Retina (tissue), 1 donor: ENCODE results near the gene SPRR2D.
A peak's percentile ranks its signal among the peaks of the same experiment; 100 is the strongest.
"Not testable (repeated sequence)": the region's sequence is repeated elsewhere in the genome, so short reads cannot be mapped to it uniquely, and the experiment has no call there.

Experiments
- DNase-seq: peaks from one replicate; pipeline ENCODE4 v3.0.0-alpha.2; 2016

Gene SPRR2D

DNA sequence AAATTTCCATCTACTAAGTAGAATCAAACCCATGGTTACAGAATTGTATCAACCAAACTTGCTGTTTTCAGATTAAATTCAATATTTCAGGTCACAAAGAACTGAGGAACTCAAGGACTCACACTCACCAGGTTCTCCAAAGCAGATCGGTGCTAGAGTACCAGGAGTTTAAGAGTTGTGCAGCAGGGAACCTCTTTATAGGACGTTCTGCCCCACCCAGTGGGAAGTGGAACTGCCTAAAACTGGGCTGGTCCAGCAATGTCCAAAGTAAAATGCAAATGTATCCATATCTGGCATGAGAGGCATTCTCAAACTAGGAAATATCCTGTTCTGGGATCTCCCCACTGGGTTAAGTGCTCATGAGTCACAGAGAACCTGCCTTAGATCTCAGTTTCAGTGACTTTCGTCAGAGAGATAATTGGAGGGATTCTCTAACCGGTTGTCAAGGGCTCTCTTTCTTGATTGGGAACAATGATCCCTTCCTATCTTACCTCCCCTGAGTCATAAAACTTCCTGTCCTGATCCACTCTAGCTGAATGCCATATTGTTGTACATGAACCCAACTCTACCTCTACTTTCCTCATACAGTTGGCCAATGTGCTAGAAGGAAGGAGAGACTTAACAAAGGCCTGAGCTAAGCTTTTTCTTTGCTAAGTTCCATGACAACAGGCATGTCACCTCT, at the start of gene SPRR2D:
TSS of gene SPRR2D (minus strand) at position 171 of the 682 bp plus-strand sequence. CDS start 774 bp downstream, outside the sequence.
- DNase-seq: no peak

DNA sequence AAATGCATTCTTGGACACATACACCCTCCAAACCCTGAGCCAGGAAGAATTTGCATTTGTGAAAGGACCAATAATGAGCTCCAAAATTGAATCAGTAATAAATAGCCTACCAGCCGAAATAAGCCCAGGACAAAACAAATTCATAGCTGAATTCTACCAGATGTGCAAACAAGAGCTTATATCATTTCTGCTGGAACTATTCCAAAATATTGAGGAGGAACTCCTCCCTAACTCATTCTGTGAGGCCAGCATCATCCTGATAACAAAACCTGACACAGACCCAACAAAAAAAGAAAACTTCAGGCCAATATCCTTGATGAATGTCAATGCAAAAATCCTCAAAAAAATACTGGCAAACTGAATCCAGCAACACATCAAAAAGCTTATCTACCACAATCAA, 46.7 kb upstream of the SPRR2D start:
- DNase-seq: no peak

DNA sequence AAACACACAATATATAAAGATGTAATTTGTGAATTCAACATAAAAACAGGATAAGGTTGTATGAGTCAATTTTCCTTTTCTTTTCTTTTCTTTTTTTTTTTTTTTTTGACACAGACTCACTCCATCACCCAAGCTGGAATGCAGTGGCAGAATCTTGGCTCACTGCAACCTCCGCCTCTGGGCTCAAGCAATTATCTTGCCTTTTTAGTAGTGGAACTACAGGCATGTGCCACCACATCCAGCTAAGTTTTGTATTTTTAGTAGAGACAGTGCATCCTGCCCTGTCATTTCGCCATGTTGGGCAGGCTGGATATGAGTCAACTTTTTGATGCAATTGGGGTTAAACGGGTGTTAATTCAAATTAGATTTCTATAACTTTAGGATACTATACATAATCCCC, 40.8 kb upstream of the SPRR2D start:
- no peak for DNase-seq

DNA sequence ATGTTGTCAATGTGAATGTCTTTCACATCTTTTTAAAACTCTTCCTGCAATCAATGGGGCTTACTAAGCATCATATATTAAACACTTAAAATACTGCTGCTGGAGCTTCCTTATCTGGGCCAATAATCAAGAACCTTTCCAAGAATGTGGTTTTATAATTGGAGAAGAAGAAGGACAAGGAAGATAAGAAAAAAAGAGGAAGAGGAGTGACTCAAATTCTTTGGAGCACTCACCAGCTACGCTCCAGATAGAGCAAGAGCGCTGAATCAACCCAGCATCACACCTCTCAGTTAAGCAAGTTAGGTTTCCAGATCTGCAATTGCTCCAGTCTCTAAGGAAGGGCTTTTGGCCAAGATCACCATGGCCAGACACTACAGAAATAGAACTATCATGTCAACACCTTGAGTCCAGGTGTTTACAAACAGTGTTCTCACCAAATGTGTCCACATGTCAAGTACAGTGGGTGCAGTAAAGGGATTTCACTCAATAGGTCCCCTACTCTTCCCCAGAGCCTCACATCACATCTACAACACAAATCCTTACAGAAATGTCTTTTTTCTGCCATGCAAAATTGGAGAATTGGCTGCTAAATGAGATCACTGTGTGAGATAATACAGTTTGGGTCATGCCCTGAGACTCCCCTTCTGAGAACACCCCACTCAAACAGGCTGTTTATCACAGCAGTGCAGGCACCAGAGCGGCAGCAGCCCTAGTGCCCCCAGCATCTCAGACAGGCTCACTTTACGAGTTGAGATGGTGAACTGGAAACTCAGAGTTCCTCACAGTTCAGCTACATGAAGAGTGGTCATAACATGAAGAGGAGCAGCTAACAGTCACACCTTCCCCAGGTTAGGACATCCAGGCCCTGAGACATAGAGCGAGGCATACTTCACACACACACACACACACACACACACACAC, 32.1 kb upstream of the SPRR2D start:
- no peak for DNase-seq

DNA sequence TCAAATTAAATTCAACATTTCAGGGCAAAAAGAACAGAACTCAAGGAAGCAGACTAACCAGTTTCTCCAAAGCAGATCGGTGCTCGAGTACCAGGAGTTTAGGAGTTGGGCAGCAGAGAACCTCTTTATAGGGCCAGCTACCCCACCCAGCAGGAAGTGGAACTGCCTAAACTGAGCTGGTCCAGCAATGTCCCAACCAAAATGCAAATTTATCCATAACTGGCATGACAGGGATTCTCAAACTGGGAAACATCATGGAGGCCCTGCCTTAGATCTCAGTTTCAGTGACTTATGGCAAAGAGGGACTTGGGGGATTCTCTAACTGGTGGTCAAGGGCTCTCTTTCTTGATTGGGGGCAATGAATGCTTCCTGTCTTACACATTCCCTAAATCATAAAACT, 30.6 kb upstream of the SPRR2D start, which contains the start of gene SPRR2B:
TSS of gene SPRR2B (minus strand) at position 101 of the 400 bp plus-strand sequence. CDS start 772 bp downstream, outside the sequence.
- no peak for DNase-seq

DNA sequence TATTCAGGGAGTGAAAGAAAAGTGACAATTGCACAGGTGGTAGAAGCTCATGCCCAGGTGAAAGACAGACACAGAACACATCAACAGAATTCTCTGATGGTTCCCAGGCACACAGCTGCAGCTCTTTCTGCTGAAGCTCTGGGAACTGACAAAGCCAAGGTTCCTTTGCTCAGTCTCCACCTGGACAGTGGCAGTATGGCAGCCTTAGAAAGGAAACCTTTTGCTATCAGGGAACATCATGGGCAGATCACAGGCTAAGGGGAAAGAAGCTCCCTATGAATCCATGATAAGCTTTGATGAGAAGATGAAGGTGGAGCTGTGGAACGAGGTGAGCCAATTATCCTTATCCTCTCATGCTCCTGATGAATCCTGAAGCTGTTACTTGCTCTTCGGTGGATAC, 29.3 kb upstream of the SPRR2D start:
- no peak for DNase-seq

DNA sequence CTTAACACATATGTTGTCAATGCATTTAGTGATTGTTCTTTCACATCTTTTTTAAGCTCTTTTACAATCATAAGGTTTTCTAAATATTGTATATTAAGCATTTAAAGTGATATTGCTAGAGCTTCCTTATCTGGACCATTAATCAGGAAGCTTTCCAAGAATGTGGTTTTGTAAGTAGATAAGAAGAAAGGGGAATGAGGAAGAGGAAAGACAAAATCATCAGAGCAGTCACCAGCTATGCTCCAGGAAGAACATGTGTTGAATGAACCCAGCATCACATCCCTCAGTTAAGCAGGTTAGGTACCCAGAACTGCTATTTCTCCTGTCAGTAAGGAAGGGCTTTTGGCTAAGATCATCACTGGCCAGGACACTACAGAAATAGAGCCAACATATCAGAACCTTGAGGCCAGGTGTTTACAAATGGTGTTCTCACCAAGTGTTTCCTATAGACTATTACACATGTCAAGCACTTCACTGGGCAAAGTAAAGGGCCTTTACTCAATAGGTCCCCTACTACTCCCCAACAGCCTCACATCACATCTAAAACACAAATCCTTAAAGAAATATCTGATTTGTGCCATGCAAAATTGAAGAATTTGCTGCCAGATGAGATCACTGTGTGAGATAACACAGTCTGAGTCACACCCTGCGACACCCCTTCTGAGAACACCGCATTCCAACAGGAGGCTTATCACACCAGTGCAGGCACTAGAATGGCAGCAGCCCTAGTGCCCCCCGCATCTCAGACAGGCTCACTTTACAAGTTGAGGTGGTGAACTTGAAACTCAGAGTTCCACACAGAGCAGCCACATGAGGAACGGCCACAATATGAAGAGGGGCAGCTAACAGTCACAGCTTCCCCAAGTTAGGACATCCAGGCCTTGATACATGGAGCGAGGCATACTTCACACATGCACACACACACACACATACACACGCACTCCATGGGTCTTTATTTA, 18.2 kb upstream of the SPRR2D start:
- DNase-seq: no peak

DNA sequence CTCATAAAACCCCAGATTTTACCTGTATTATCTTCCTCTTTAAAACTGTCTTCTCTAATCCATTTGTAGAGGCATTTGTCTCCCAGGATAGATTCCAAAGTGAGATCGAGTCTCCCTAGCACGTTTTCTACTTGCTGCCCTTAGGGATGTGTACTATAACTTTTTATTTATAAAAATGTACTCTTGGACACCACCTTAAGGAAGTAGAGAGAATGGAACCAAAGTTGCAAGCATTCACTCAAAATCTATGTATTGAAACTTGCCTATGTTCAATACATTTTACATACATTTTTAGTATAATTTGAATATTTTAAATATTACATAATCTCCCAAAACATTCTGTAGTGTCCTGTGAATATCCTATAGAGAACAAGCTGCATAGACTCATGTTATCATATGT, 17.2 kb upstream of the SPRR2D start:
- DNase-seq: no peak

DNA sequence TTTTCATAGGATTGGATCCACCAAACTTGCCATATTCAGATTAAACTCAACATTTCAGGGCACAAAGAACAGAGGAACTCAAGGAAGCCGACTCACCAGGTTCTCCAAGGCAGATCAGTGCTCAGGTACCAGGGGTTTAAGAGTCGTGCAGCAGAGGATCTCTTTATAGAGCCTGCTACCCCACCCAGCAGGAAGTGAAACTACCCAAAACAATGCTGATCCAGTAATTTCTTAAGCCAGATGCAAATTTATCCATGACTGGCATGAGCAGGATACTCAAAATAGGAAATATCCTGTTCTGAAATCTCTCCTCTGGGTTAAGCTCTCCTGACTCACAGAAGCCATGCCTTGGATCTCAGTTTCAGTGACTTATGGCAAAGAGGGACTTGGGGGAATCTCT, 16.5 kb upstream of the SPRR2D start, which contains the start of gene SPRR2A:
TSS of gene SPRR2A (minus strand) at position 138 of the 400 bp plus-strand sequence. CDS start 777 bp downstream, outside the sequence.
- no peak for DNase-seq

DNA sequence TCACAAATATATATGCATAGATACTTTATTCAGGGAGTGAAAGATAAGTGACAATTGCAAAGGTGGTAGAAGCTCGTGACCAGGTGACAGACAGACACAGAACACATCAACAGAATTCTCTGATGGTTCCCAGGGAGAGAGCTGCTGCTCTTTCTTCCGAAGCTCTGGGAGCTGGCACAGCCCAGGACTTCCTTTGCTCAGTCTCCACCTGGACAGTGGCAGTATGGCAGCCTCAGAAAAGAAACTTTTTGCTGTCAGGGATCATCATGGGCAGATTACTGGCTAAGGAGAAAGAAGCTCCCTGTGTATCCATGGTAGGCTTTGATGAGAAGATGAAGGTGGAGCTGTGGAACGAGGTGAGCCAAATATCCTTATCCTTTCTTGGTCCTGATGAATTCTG, 15.2 kb upstream of the SPRR2D start:
- not testable (repeated sequence) for DNase-seq

DNA sequence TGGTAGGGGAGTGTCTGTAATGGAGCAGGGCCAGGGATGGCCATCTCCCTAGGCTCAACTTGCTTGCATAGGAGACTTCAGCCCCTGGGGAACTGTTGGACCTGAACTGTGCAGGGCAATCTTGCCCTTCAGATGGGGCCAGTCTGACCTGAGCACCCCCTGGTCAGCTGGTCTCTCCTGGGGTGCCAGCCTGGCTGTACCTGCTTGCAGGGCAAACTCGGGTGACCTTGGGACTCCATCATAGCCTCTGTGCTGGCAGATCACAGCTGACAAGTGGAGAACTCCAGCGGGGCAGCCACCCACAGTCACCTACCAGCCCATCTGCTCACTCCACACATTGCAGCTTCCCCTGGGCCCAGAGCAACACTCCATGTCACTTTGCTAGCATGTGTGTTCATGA, 8.3 kb upstream of the SPRR2D start:
- DNase-seq: no peak

DNA sequence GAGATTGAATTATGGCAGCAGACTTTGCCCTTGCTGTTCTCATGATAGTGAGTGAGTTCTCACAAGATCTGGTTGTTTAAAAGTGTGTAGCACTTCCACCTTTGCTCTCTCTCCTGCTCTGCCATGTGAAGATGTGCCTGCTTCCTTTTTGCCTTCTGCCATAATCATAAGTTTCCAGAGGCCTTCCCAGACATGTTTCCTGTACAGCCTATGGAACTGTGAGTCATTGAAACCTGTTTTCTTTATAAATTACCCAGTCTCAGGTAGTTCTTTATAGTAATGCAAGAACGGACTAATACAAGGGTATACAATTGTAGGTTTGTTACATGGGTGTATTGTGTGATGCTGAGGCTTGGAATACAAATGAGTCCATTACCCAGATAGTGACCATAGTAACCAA, 5.7 kb downstream of the SPRR2D start:
- DNase-seq: no peak

DNA sequence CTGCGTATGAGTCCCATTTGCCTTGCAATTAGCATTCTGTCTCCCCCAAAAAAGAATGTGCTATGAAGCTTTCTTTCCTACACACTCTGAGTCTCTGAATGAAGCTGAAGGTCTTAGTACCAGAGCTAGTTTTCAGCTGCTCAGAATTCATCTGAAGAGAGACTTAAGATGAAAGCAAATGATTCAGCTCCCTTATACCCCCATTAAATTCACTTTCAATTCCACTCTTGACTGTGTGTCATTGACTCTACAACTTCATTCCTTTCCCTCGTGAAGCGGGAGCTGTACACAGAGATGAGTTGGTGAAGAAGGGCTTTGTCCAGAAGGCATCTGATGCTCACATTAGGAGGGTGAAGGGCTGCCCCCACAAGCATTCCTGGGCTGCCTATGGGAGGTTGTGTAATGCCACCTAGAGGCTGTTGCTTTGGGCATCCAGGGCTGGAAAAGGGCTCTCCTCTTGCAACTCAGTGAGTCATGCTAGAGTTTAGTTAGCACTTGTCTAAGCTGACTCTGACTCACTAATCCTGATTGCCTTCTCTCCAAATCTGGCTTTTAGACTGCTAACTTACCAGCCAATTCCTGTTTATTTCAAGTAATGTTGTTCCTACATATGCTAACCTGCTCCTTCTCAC, 8.1 kb downstream of the SPRR2D start:
- DNase-seq: peak; percentile 3

DNA sequence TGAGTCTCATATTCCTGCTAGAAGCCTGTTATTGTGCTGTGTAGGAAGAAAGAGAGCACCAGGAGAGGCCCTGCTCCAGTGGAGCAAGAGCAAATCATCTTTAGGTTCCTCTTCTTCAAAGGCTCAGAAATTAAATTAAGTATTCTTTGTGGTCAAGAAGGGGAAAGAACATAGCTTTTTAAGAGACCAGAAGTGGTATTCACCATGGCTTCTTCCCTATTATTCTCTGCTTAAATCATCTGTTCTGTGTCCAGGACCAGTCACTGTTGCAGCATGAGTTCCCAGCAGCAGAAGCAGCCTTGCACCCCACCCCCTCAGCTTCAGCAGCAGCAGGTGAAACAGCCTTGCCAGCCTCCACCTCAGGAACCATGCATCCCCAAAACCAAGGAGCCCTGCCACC, 8.8 kb downstream of the SPRR2D start:
- DNase-seq: peak; percentile 2

DNA sequence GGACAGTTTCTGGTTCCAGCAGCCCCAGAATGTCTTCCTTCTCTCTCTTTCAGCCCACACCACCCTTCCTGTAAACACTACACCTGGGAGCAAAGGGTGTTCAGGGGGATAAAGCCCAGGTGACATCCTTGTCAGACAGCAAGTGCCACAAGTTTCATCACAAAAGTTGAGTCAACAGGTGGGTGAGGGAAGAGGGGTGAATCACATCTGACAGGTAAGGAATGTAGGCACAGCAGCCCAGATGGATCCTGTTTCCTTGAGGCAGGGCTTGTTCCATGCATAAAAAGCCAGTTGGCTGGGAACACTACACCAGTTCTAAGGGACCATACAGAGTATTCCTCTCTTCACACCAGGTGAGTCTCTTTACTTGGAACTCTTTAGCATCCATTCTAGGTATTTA, 10.0 kb downstream of the SPRR2D start, which contains the start of gene SPRR1B:
TSS of gene SPRR1B (plus strand) at position 309 of the 400 bp plus-strand sequence. CDS start 1,143 bp downstream, outside the sequence.
- DNase-seq: no peak

DNA sequence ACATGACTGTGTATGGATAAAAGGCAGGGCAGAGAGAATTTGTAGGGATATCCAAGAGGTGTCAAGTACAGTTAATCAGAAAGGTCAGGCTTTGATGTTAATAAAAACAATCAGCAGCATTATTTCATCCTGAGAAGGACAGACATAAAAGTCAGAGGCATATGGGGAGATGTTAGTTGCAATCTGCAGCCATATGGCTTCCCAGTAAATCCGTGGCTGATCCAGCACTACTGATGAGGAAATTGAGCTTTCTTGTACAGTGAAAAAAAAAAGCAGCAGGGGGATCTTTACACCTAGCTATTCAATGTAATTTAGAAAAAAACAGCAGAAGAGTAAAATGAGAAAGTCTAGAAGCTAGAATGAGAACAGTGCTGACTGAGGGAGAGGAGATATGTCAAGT, 12.2 kb downstream of the SPRR2D start:
- DNase-seq: no peak

DNA sequence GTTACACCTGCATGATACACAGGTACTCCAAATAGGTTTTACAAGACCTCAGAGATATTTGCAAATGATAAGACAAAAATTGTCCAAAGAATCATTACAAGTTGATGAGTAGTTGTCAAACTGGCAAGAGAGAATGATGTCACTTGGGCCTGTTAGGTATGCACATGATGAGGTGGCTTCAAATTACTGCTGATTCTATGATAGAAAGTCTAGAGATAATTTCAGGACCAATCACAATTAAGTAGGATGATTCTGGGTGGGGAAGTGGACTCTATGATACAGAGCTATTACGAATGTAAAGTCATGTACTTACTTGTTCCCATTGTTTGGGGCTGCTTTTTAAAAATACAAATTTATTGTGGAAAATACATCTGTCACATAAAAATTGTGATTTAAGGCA, 15.1 kb downstream of the SPRR2D start:
- no peak for DNase-seq

DNA sequence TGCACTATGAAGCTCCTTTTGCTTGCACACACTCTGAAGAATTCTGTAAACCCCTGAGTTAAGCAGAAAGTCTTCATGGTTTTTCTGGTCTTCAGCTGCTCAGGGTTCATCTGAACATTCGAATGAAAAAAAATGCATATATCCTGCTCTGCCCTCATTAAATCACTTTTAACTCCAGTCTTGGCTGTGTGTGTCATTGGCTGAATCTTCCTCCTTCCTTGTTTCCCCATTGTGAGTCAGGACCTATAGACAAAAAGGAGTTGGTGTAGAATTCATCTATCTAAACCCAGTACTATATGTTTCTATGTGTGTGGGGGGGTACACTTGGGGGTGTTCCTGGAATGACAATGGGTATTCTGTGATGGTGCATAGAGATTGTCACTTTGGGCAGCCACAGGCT, 16.5 kb downstream of the SPRR2D start:
- no peak for DNase-seq

DNA sequence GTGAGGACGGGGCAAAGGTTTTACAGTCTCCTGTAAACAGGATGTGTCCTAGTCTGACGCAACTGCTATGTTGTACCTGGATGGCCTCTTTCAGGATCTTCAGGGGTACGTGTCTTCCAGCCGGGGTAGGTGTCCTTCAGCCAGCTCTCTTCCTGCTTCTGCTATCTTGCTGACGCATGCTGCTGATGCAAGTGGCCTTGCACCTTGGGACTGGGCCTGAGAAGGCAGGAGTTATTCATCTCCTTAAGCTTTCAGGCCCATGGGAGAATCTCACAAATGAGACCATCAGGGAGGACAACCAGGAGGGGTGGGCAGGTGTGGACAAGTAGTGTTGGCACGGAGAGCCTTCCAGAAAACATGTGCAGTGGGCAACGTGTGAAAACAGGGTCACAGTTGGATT, 17.8 kb downstream of the SPRR2D start:
- no peak for DNase-seq

DNA sequence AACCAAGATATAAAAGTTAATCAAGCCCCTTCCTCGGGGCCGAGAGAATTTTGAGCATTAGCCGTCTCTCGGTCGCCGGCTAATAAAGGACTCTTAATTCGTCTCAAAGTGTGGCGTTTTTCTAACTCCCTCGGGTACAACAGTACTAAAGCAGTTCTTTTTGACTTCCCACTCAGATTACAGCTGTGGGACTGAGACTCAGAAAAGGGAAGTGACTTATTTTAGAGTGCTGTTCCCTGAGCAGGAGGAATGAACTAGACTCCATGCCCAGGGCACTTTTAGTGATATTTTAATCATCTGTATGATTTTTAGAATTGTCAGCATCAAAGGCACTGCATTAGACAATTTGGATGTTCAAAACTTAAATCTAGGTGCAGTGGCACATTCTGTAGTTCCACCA, 18.6 kb downstream of the SPRR2D start:
- not testable (repeated sequence) for DNase-seq

DNA sequence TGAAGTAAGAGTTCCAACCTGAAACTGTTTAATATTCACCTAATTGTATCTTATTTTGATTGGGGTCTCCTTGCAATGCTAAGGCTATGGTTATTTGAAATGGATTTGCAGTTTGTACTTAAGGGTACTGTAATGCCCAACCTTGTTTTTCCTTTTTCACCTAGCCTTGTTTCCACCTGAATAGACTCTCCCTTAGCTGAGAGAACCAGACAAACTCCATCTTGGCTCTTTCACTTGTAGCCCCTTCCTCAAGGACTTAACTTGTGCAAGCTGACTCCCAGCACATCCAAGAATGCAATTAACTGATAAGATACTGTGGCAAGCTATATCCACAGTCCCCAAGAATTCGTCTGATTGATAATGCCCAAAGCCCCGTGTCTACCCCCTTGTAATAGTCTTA, 19.1 kb downstream of the SPRR2D start:
- DNase-seq: not testable (repeated sequence)

DNA sequence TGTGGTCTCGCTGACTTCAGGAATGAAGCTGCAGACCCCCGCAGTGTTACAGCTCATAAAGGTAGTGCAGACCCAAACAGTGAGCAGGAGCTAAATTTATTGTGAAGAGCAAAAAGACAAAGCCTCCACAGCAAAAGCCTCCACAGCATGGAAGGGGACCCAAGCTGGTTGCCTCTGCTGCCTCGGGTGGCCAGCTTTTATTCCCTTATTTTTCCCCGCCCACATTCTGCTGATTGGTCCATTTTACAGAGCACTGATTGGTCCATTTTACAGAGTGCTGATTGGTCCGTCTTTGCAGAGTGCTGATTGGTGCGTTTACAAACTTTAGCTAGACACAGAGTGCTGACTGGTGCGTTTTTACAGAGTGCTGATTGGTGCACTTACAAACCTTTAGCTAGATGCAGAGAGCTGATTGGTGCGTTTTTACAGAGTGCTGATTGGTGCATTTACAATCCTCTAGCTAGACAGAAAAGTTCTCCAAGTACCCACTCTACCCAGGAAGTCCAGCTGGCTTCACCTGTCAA, 29.6 kb downstream of the SPRR2D start:
- DNase-seq: not testable (repeated sequence)
